HG02981 (cell line): ENCODE results near the gene ENTPD1.
"Not testable (repeated sequence)": the region's sequence is repeated elsewhere in the genome, so short reads cannot be mapped to it uniquely, and the experiment has no call there.

ENCODE experiments used
- ATAC-seq: cut with Tn5 transposase; IDR thresholded peaks from one replicate; pipeline ENCODE4 v1.9.1; 2021; ENCODE audit warnings: mild to moderate bottlenecking, moderate library complexity; ENCODE audit not compliant: unreplicated experiment

ENTPD1 gene

GRCh38 chr10:95756809-95757684 is 1.1 kb downstream of the ENTPD1 start:
- ATAC-seq, result no peak

GRCh38 chr10:95758351-95759025 is 2.5 kb downstream of the ENTPD1 start:
- peak; percentile 50 for ATAC-seq

GRCh38 chr10:95759233-95759826 is 3.4 kb downstream of the ENTPD1 start:
- no peak for ATAC-seq

- no peak for ATAC-seq
Measured at GRCh38 chr10:95761939-95762492, 6.1 kb downstream of the ENTPD1 start.

- ATAC-seq, result peak; percentile 89
Measured at GRCh38 chr10:95767884-95768556, 12.1 kb downstream of the ENTPD1 start.

GRCh38 chr10:95770084-95770720 is 14.2 kb downstream of the ENTPD1 start:
- no peak for ATAC-seq

- not testable (repeated sequence) for ATAC-seq
Measured at GRCh38 chr10:95773454-95773853, 17.5 kb downstream of the ENTPD1 start.

- not testable (repeated sequence) for ATAC-seq
Measured at GRCh38 chr10:95777638-95778037, 21.7 kb downstream of the ENTPD1 start.

GRCh38 chr10:95782318-95782717 is 26.4 kb downstream of the ENTPD1 start:
- no peak for ATAC-seq

- peak; percentile 54 for ATAC-seq
Measured at GRCh38 chr10:95783741-95784140, 27.8 kb downstream of the ENTPD1 start.

GRCh38 chr10:95784279-95784913 is 28.4 kb downstream of the ENTPD1 start:
- peak; percentile 11 for ATAC-seq

- peak; percentile 28 for ATAC-seq
Measured at GRCh38 chr10:95785317-95785716, 29.4 kb downstream of the ENTPD1 start.

- ATAC-seq, result no peak
Measured at GRCh38 chr10:95785942-95786669, 30.1 kb downstream of the ENTPD1 start.

GRCh38 chr10:95787447-95787846 is 31.5 kb downstream of the ENTPD1 start:
- no peak for ATAC-seq

- no peak for ATAC-seq
Measured at GRCh38 chr10:95788830-95789229, 32.9 kb downstream of the ENTPD1 start.

GRCh38 chr10:95789902-95790301 is 33.9 kb downstream of the ENTPD1 start:
- ATAC-seq, result no peak

GRCh38 chr10:95790982-95791381 is 35.0 kb downstream of the ENTPD1 start:
- ATAC-seq, result peak; percentile 42

- no peak for ATAC-seq
Measured at GRCh38 chr10:95791425-95791979, 35.5 kb downstream of the ENTPD1 start.

- no peak for ATAC-seq
Measured at GRCh38 chr10:95792211-95792780, 36.3 kb downstream of the ENTPD1 start.
